ENCODE measurements around the gene CA12.

Gene CA12

DNA sequence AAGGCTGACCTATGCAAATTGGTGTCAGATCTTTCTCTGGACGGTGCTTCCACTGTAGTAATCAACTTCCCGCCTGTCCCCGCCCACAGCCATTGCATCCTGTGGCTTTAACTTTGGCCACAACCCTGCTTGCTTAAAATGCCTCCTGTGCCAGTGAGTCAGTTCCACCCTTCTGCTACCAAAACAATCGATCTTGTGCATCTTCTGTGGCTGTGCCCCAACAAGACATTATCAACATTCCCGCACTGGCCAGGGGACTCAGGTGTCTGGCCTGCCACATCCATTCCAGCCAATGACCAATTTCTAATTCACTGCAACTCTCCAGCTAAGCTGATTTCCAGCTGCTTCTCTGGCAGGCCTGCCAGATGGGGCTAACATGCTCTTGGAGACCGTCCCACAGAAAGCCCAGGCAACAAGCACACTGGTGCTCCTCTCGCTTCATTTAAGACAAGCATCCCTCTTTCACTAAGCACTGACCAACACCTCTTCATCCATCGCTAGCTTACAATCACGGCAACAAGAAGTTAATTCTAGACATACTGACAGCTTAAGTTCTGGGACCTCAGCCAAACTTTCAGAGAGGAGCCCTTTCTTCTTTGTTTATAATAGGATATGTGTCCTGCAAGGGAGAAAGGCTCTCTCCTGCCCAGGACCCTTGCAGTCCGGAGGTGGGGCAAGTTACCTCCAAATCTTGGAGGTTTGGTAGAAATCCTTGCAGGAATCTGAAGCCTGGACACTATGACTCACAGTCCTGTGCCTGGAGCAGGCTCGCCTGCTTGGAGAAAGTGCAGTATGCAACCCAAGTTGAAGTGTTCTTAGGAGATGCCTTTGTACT is 6.7 kb downstream of the CA12 start:
- DNase-seq = no peak

GRCh38 chr15:63373866-63374548 is 7.6 kb downstream of the CA12 start:
- DNase-seq = no peak

- DNase-seq = no peak
Observed at GRCh38 chr15:63373330-63373729, 8.3 kb downstream of the CA12 start.

GRCh38 chr15:63372753-63373152 is 8.9 kb downstream of the CA12 start:
- DNase-seq = no peak

GRCh38 chr15:63372018-63372705 is 9.5 kb downstream of the CA12 start:
- DNase-seq = no peak

GRCh38 chr15:63371297-63371918 is 10.2 kb downstream of the CA12 start:
- DNase-seq = no peak

DNA sequence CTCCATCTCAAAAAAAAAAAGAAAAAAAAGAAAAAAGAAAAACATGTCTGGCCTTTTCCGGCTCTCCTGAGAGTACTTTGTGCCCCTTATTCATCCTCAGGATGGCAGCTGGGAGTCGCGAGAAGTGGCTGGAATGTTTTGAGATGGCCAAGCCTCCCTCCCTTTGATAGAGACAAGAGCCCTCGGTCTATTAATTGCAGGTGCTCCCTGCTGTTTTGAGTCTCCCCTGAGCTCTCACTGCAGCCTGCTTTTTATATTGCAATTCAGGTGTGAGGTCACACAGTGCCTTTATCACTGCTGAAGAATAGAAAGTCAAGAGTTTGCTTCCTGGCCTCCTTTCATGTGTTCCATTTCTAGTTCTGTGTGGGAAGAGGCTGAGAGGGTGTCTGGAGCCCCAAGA is 10.9 kb downstream of the CA12 start:
- DNase-seq = no peak

DNA sequence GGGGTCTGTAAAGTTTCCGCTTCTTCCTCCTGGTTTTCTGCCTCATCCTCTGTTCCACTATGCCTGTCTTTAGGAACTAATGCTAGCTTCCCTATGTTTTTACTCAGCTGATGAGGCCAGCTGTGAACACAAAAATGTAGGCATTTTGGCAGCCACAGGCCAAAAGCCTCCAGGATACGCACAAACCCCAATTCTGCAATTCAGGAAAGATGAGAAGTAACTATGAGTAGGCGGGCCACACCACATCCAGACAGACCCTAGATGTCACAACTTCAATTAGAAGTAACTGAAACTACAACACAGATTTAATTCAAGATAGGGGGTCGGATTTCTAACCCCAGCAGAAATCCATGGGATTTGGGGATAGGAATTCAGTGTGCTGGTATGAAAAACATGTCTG is 11.9 kb downstream of the CA12 start:
- DNase-seq = no peak

- DNase-seq = no peak
Observed at GRCh38 chr15:63369296-63369695, 12.3 kb downstream of the CA12 start.

GRCh38 chr15:63368503-63368902 is 13.1 kb downstream of the CA12 start:
- no peak for DNase-seq

- no peak for DNase-seq
Observed at GRCh38 chr15:63367900-63368299, 13.7 kb downstream of the CA12 start.

GRCh38 chr15:63367390-63367789 is 14.3 kb downstream of the CA12 start:
- no peak for DNase-seq

DNA sequence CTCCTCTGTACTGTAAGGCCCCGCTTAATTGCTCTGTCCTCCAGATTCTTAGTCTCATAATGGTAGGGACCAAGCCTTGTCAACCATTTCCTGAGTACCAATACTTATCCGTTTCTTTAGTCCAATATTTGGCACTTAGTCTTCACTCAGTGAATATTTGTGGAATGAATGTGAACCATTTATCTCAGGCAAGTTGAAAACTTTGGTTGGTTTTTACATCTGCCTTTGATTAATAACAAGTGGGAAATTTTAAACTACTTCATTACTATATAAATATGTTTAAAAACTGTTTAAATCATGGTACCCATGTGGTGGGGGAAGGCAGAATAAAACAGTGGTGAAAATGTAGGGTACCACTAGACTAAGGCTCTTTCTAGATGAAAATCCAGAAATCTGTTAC is 15.2 kb downstream of the CA12 start:
- no peak for DNase-seq

DNA sequence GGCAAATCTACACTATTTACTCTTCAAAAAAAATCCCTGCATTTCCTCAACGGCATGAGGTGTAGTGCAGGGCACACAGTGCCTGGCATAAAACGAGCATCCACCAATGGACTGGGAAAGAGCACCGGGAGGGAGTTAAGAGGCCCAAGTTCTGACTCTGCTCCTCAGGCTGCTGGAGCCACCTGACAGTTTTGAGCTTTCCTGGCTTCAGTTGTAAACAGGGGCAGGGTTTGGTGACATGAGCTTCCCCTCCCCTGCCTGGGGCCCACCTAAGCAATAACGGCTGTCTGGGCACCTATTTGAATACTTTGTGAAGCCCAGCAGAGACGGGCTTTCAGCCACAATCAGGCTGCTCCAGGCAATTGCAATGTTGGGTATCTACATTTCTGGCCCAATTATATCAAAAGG is 16.4 kb downstream of the CA12 start:
- DNase-seq = no peak

GRCh38 chr15:63364399-63365272 is 17.0 kb downstream of the CA12 start:
- DNase-seq = no peak

DNA sequence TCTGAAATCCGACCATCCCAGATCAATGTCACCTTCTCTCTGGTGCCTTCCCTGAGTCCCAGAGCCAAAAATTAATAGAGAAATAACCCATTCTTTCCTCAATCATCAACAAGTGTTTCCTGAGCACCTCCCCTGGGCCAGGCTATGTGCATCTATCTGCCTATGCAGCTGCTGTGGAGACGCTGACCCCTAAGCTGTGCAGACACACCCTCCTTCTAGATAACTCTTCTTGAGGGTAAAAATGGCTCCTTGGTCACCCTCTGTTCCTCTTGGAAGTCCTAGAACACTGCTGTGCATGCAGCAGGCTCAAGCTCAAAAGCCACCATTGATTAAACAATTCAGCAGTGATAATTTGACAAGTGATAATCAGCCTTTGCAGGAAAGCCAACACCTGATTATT is 18.4 kb downstream of the CA12 start:
- DNase-seq = no peak

GRCh38 chr15:63362885-63363284 is 18.8 kb downstream of the CA12 start:
- DNase-seq = no peak

DNA sequence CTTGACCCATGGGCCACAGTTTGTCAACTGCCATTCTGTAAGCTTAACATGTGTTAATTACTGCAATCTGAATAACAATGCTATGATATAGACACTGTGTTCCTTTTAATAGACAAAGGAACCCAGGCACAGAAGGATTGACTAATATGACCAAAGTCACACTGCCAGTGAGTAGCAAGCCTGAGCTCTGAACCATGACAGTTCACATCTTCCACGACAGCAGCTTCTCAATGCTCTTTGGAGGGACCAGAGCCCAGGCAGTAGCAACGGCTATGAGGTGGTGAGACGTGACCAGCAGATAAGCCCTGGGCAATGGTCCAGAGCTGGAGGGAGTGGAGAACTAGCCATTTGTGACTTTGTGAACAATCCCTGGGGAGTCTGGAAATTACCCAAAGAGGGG is 19.4 kb downstream of the CA12 start:
- DNase-seq = no peak

- DNase-seq = no peak
Observed at GRCh38 chr15:63360170-63360569, 21.5 kb downstream of the CA12 start.

DNA sequence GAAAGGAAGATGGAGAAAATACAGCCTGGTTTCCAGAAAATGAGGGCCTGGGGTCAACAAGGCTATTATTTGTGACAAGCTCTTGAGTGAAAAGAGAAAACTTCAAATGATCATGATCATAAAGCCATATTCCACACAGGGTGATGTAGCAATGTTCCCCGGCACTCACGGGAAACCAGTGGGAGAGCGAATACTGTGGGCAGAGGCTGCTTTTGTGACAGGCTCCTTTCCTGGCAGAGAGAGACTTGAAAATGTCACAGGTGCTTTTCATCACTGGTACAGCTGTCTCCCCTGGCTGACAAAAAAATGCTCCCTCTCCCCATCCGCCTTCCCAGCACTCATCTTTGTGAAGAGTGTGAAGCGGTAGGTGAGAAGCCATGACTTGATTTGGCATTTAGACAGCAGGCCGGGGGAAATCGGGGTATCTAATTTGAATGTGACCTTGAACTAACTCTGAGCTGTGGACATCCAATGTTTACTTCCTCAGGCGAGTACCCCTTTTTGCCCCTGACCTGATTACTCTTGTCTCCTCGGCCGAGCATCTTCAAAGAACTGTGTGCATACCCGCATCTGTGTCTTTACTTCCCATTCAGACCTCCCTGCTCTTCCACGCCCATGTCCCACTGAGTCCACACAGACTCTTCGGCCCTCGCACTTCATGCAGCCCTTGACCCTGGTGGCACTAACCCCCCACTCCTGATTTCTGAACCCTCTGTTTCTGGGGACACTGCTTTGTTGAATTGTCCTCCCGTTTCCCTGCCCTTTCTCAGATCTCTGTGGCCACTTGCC is 23.2 kb downstream of the CA12 start:
- DNase-seq = no peak

- no peak for DNase-seq
Observed at GRCh38 chr15:63357731-63358130, 23.9 kb downstream of the CA12 start.

DNA sequence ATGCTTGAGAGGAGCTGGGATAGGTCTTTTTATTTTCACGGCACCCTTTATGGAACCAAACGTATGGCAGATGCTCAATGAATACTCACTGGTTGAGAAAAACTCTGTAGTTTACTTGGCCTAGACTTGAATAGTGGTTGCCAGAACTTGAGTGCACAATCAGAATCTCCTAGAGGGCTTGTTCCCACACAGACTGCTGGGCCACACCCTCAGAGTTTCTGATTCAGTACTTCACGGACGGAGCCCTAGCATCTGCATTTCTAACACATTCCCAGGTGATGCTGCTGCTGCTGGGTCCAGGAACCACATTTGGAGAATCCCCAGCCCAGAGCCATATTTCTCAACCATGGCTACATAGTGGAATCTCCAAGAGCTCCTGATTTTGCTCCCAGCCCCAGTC is 24.6 kb downstream of the CA12 start:
- no peak for DNase-seq

Data from CD4-positive, alpha-beta T cell treated with Interleukin-4 for 4 hours (primary cell).